Measurements from ENCODE around the gene HOXB3. TPM values are rescaled to one million over a fixed set of nuclear protein-coding genes. Genes with fewer than 3 reads are reported as not detected.

Gene HOXB3
- total RNA-seq, 1 experiment from 2014 or later = 8.8 TPM

GRCh38 chr17:48569674-48570324, 20.2 kb downstream of the HOXB3 start:
- H3K27ac ChIP-seq = no peak overlapping the region
- H3K4me3 ChIP-seq = no peak overlapping the region
- 0 out of 2 replicates have a peak, but pooled peaks cover 4% of the 10 kb centered on the region for H3K4me1 ChIP-seq
- no peaks in the 10 kb centered on the region for H3K9me3 ChIP-seq (replicated peaks)
- DNase-seq = no peak
- no peaks in the 10 kb centered on the region for H3K36me3 ChIP-seq
- H3K27me3 ChIP-seq = no peaks in the 10 kb centered on the region

- no peak overlapping the region for H3K27ac ChIP-seq
- no peak for DNase-seq
Observed at GRCh38 chr17:48569240-48569582, 20.8 kb downstream of the HOXB3 start.

DNA sequence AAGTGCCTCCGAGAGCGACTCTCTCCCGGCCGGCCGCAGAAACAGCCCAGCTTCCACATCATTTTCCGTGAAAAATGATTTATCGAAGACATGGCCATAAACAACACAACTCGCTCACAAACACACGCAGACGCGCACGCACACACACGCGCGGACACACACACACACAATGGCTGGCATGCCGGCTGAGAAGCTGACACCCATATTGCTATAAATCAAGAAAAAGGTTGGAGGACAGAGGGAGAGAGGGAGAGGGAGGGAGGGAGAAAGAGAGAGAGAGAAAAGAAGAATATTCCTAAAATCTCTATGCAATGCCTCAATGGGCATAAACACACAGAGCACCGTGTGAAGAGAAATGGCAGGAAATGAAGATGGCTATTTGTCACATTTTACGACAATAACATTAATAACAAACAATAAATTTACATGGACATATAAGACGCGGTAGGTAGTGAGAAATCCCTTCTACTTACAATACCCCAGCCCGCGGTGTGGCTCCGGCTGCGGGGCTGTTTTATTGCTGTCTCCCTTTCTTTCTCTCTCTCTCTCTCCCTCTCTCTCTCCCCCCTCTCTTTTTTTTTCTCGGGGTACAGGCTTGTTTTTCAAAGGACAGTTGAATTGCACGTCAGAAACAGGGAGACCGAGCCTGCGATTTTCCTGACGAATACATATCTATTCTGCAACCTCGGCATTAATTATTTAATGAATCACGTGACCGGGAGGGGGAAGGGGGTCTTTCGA, 21.4 kb downstream of the HOXB3 start:
- no peak overlapping the region for H3K4me3 ChIP-seq
- no peaks in the 10 kb centered on the region for H3K27me3 ChIP-seq
- H3K9me3 ChIP-seq (replicated peaks) = no peaks in the 10 kb centered on the region
- no peak overlapping the region for H3K27ac ChIP-seq
- no peaks in the 10 kb centered on the region for H3K36me3 ChIP-seq
- H3K4me1 ChIP-seq = 0 out of 2 replicates have a peak, but pooled peaks cover 4% of the 10 kb centered on the region
- DNase-seq = no peak

More at GRCh38 chr17:48569240-48569582, 20.8 kb downstream of the HOXB3 start:
- Histone ChIP-seq H3K27me3 (no peaks in the 10 kb centered on the region), H3K36me3 (no peaks in the 10 kb centered on the region), H3K9me3 (replicated peaks) (no peaks in the 10 kb centered on the region), H3K4me1 (0 out of 2 replicates have a peak, but pooled peaks cover 4% of the 10 kb centered on the region), H3K4me3 (no peak overlapping the region)

DNA sequence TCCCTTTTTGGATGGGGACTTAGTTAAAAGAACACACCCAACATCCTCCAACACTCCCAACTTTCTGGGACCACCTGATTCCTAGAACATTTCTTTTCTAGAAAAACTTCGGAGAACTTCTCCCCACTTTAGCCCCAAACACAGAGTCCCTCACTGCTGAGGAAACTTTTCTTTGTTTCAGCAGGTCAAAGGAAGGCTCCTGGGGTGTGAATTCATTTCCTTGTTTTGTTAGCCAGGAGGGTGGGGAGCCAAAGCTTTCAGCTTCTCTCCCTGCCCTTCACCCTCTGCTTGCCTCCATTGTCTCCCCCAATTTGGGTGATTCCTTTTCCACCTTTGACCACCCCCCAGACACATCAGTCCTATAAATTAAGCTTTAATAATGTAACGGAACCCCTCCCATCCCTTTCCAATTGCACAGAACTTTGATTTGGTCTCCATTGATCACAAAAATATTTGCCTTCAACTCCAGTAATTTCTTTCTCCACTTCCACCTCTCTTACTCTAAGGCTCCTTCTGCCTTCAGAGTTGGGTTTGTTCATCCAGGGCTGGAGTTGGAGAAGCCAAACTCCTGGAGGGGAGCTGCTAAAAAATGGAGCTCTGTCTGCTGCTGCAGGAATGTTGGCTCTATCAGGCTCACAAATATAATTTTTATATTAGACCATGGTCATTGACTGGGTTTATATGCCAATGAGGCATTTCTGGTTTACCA, 22.2 kb downstream of the HOXB3 start:
- DNase-seq = no peak
- Histone ChIP-seq H3K9me3 (replicated peaks) (no peaks in the 10 kb centered on the region), H3K27me3 (no peaks in the 10 kb centered on the region), H3K4me3 (no peak overlapping the region), H3K4me1 (0 out of 2 replicates have a peak, but pooled peaks cover 4% of the 10 kb centered on the region), H3K36me3 (no peaks in the 10 kb centered on the region), H3K27ac (no peak overlapping the region)

DNA sequence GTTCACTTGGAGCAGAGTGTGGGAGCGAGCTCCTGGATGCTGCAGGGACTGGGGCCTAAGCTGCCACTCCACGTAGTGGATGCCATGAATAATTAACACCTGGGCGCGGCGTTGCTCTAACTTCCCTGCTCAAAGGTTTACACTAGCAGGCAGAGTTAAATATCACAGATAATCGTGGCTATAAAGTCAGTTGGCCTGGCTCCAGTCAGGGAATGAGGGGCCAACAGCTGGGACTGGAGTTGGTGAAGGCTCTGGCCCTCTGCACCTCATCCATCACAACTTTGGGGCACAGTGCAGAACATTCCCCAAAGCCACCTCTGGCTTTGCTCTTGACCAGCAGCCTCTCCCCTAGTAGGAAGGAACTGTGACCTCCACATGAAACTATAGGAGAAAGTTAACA, 22.8 kb downstream of the HOXB3 start:
- Histone ChIP-seq H3K27me3 (no peaks in the 10 kb centered on the region), H3K4me3 (no peak overlapping the region), H3K9me3 (replicated peaks) (no peaks in the 10 kb centered on the region), H3K4me1 (0 out of 2 replicates have a peak, but pooled peaks cover 4% of the 10 kb centered on the region), H3K27ac (no peak overlapping the region), H3K36me3 (no peaks in the 10 kb centered on the region)
- DNase-seq = no peak

GRCh38 chr17:48566717-48567116, 23.3 kb downstream of the HOXB3 start:
- H3K9me3 ChIP-seq (replicated peaks) = no peaks in the 10 kb centered on the region
- no peak for DNase-seq
- H3K27ac ChIP-seq = no peak overlapping the region
- H3K4me1 ChIP-seq = 0 out of 2 replicates have a peak, but pooled peaks cover 4% of the 10 kb centered on the region
- H3K27me3 ChIP-seq = no peaks in the 10 kb centered on the region
- H3K4me3 ChIP-seq = no peak overlapping the region
- H3K36me3 ChIP-seq = no peaks in the 10 kb centered on the region

DNA sequence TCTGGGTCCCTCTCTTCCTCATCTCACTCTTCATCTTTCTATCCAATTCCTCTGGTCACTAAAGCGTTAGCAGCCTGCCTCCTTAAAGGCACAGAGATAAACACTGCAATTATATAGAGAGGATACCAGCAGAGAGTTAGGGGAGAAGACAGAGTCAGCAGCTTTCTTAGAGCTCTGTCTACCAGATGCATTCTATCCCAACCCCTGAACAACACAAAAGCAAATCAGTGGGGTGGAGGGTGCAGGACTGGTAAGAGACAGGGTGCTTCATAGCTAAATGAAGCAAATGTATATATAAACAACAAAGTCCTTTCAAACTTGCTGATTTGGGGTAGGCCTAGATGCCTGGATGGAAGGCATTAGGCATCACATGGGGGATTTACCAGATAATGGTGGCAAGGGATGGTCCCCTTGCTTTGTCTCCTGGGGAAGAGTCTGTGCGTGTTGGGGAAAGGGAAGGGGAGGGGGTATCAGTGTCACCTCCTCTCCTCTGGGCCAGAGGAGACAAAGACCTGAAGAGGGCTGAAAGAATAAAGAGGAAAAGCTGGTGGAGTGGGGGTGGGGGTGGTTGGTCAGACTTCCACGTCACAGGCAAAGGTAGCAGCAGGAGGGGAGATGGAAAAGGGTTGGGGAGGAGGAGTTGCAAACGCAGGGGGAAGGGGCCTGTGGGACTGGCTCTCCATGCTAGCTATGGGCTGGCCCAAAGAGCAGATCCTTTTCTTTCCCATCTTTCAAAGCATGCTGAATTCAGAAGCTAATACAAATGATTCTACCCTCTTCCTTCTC, 23.9 kb downstream of the HOXB3 start:
- no peaks in the 10 kb centered on the region for H3K36me3 ChIP-seq
- H3K4me1 ChIP-seq = 0 out of 2 replicates have a peak, but pooled peaks cover 4% of the 10 kb centered on the region
- DNase-seq = no peak
- H3K9me3 ChIP-seq (replicated peaks) = no peaks in the 10 kb centered on the region
- no peaks in the 10 kb centered on the region for H3K27me3 ChIP-seq
- no peak overlapping the region for H3K4me3 ChIP-seq
- no peak overlapping the region for H3K27ac ChIP-seq

DNA sequence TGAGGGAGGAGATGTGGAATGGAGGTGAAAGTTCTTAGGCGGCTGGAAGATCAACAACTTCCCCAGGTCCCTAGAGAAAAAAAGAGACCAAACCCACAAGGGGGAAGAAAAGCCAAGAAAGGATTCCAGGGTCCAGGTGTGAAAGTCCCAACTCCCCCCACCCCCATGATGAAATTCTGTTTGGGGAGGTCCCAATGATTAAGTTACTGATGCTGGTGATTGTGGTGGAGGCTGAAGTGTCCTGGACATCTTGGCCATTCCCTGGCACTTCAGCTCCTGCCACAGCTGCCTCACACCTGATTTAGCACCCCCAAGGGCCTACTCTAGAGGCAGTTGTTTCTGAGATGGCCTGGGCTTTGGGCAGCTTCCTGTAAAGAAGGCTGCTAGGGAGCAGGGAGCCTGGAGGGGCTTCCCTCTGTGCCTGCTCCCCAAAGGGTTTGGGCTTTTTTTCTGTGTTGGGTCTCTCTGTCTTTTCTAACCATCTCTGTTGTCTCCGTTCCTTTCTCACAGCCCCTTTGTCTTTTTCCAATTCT, 25.0 kb downstream of the HOXB3 start:
- no peaks in the 10 kb centered on the region for H3K36me3 ChIP-seq
- 0 out of 2 replicates have a peak, but pooled peaks cover 4% of the 10 kb centered on the region for H3K4me1 ChIP-seq
- H3K27me3 ChIP-seq = no peaks in the 10 kb centered on the region
- no peak overlapping the region for H3K4me3 ChIP-seq
- H3K27ac ChIP-seq = no peak overlapping the region
- H3K9me3 ChIP-seq (replicated peaks) = no peaks in the 10 kb centered on the region
- DNase-seq = no peak

- no peak for DNase-seq
- no peaks in the 10 kb centered on the region for H3K9me3 ChIP-seq (replicated peaks)
- 0 out of 2 replicates have a peak, but pooled peaks cover 4% of the 10 kb centered on the region for H3K4me1 ChIP-seq
- H3K36me3 ChIP-seq = no peaks in the 10 kb centered on the region
- no peaks in the 10 kb centered on the region for H3K27me3 ChIP-seq
- no peak overlapping the region for H3K4me3 ChIP-seq
- no peak overlapping the region for H3K27ac ChIP-seq
Observed at GRCh38 chr17:48564188-48565021, 25.6 kb downstream of the HOXB3 start.

GRCh38 chr17:48563867-48564187, 26.2 kb downstream of the HOXB3 start:
- Histone ChIP-seq H3K36me3 (no peaks in the 10 kb centered on the region), H3K9me3 (replicated peaks) (no peaks in the 10 kb centered on the region), H3K4me3 (no peak overlapping the region), H3K27ac (no peak overlapping the region), H3K4me1 (0 out of 2 replicates have a peak, but pooled peaks cover 4% of the 10 kb centered on the region), H3K27me3 (no peaks in the 10 kb centered on the region)
- no peak for DNase-seq

DNA sequence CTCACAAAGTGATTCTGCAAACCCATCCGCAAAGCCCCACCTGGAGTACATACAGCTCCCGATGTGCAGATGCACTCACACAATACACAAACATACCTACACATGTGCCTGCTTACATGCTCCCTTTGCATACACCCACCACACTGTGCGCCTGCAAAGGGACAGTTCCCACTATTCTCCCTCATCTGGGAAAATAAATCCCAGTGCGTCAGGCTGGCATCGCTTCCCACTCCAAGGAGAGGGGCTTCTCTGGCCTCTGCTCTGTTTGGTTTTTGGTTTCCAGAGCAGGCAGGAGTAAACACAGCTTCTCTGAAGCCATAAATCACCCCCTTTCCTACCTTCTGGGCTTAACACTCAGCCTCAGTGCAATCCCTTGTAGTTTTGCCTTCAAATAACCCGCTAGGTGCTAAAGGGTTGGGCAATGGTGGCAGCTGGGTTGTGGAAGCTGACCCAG, 26.6 kb downstream of the HOXB3 start:
- no peak overlapping the region for H3K4me3 ChIP-seq
- no peak for DNase-seq
- H3K4me1 ChIP-seq = 0 out of 2 replicates have a peak, but pooled peaks cover 4% of the 10 kb centered on the region
- no peaks in the 10 kb centered on the region for H3K36me3 ChIP-seq
- H3K27ac ChIP-seq = no peak overlapping the region
- H3K27me3 ChIP-seq = no peaks in the 10 kb centered on the region
- no peaks in the 10 kb centered on the region for H3K9me3 ChIP-seq (replicated peaks)

- no peak for DNase-seq
- Histone ChIP-seq H3K36me3 (no peaks in the 10 kb centered on the region), H3K4me1 (0 out of 2 replicates have a peak, but pooled peaks cover 4% of the 10 kb centered on the region), H3K27me3 (no peaks in the 10 kb centered on the region), H3K4me3 (no peak overlapping the region), H3K9me3 (replicated peaks) (no peaks in the 10 kb centered on the region), H3K27ac (no peak overlapping the region)
Observed at GRCh38 chr17:48562934-48563333, 27.1 kb downstream of the HOXB3 start.

DNA sequence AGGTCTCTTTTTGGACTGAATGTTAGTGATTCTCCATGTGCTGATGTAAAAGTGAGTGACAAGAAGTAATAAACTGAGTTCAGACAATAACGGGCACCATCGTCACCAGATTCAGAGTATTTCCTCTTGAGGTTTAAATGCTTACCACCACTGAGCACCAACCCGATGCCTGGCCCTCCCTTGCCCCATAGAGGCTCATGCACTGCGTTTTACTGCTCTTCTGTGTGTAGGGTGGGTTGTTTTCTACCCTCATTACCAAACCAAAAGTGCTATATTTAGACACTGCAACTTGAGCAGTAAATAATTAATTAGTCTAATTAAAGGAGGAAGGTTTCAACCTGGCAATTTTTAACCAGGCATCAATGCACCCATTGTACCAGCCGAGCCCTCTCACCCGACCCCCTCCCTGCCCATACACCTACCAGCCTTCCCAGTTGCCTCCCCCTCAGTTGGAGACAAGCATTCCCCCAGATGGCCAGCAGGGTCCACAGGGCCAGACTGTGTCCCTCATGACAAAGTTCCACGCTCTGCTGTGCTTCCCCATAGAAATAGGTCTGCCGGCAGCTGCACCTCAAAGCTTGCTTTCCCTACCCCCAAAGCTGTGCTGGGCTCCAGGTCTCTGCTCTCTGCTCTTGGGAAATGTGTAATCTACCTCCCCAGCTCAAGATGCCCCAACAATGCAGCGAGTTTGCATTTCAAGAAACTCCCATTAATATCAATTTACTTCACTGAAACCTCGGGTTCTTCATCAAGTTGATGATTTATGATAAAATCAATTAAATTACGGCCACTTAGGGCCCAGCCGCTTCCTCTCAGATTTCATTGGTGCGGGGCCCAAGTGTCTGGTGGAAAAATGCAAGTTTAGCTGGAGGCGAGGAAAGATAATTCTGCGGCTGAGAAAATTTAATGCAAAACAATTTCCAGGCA, 27.9 kb downstream of the HOXB3 start:
- H3K4me1 ChIP-seq = no peaks in the 10 kb centered on the region
- no peak for DNase-seq
- H3K36me3 ChIP-seq = no peaks in the 10 kb centered on the region
- no peak overlapping the region for H3K4me3 ChIP-seq
- H3K27me3 ChIP-seq = no peaks in the 10 kb centered on the region
- no peaks in the 10 kb centered on the region for H3K9me3 ChIP-seq (replicated peaks)
- no peak overlapping the region for H3K27ac ChIP-seq
